ENCODE measurements around the gene NPL. TPM values are rescaled to one million over a fixed set of nuclear protein-coding genes. Genes with fewer than 3 reads are reported as not detected.

Gene NPL
- polyA plus RNA-seq, 1 donor (not counting 4 experiments of a cell fraction or from before 2014, with no cell fraction given), result 9.0 TPM

DNA sequence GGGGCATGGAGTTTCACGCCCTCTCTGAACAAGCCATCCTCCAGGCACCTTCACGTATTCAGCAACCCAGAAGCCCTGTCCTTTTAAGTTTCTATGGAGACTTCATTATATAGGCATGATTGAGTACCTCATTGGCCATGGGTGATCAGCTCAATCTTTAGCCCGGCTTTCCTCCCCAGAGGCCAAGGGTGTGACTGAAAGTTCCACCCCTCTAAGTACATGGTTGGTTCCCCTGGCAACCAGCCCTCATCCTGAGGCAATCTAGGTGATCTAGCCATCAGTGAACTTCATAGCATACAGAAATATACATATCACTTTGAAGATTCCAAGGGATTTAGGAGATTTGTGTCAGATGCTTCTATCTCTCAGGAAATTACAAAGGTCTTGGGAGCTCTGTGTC lies 28.2 kb downstream of the NPL start:
- dilution Hi-C loops (cut with MboI; ENCODE audit: extremely low pct_ligation_motif_present, low sequenced_read_pairs), result no loop called here
- no peak for FAIRE-seq

DNA sequence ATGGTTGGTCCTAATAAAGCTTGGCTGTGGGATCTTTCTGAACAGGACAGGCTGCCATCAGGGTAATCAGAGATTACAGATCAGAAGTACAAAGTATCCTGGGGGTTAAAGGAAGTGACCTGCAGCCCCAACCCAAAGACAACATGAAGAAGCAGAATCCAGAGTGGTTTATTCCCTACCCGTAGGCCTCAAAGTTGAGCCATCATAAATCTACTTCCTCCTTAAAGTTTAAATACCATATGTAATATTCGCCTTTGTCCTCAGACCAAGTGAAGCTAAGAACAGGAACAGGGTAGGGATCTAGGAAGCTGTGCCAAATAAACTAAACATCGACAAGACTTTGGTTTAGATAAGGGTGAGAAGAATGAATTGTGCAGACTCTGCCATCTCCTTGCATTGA lies 33.6 kb downstream of the NPL start:
- Histone ChIP-seq H3K9me3 (ENCODE audit: control insufficient read depth, low read depth, low read length) (no peaks in the 10 kb centered on the region), H4K20me1 (ENCODE audit: control insufficient read depth, extremely low read depth, insufficient read depth, low read length) (no peaks in the 10 kb centered on the region), H3K4me2 (ENCODE audit: control insufficient read depth, extremely low read depth, insufficient read depth, low read depth, low read length) (no peak overlapping the region), H3K36me3 (ENCODE audit: control insufficient read depth in 2 of 2, extremely low read depth in 1 of 2, insufficient read depth in 2 of 2, low read length in 2 of 2) (no peaks in the 10 kb centered on the region), H2AFZ (ENCODE audit: control insufficient read depth, low read length) (no peak overlapping the region), H3K4me3 (ENCODE audit: control insufficient read depth in 2 of 3, extremely low read depth in 1 of 3, insufficient read depth in 2 of 3, low read depth in 1 of 3, low read length in 3 of 3) (no peak overlapping the region), H3K27me3 (ENCODE audit: control insufficient read depth, extremely low read depth, insufficient read depth, low read length) (no peaks in the 10 kb centered on the region), H3K27ac (ENCODE audit: control insufficient read depth, insufficient read depth, low read length) (no peak overlapping the region), H3K9ac (ENCODE audit: control insufficient read depth, extremely low read depth, insufficient read depth, low read length) (no peak overlapping the region), H3K9me1 (ENCODE audit: control insufficient read depth, extremely low read depth, insufficient read depth, low read length) (no peaks in the 10 kb centered on the region), H3K79me2 (ENCODE audit: control insufficient read depth, insufficient read depth, low read length) (no peaks in the 10 kb centered on the region), H3K4me1 (ENCODE audit: control insufficient read depth, extremely low read depth, insufficient read depth, low read length) (no peaks in the 10 kb centered on the region)
- no peak for TF ChIP-seq EZH2 (IDR thresholded peaks at IDR 0.05; ENCODE audit: low read length)
- TF ChIP-seq, protein P1, sequence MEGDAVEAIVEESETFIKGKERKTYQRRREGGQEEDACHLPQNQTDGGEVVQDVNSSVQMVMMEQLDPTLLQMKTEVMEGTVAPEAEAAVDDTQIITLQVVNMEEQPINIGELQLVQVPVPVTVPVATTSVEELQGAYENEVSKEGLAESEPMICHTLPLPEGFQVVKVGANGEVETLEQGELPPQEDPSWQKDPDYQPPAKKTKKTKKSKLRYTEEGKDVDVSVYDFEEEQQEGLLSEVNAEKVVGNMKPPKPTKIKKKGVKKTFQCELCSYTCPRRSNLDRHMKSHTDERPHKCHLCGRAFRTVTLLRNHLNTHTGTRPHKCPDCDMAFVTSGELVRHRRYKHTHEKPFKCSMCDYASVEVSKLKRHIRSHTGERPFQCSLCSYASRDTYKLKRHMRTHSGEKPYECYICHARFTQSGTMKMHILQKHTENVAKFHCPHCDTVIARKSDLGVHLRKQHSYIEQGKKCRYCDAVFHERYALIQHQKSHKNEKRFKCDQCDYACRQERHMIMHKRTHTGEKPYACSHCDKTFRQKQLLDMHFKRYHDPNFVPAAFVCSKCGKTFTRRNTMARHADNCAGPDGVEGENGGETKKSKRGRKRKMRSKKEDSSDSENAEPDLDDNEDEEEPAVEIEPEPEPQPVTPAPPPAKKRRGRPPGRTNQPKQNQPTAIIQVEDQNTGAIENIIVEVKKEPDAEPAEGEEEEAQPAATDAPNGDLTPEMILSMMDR (optimal IDR thresholded peaks at IDR 0.05 in 1 of 3, IDR thresholded peaks at IDR 0.05 in 1 of 3, conservative IDR thresholded peaks at IDR 0.05 in 1 of 3; ENCODE audit: extremely low read depth in 1 of 3, insufficient read depth in 2 of 3, low read length in 3 of 3), result no peak
- dilution Hi-C loops (cut with MboI; ENCODE audit: extremely low pct_ligation_motif_present, low sequenced_read_pairs), result no loop called here
- DNase-seq (ENCODE audit: low read depth, low spot score) (no peak), FAIRE-seq (peak; percentile 44)

More for the DNA sequence above, 28.2 kb downstream of the NPL start:
- no peak overlapping the region for H3K27ac ChIP-seq (ENCODE audit: control insufficient read depth, insufficient read depth, low read length)
- no peak for TF ChIP-seq EZH2 (IDR thresholded peaks at IDR 0.05; ENCODE audit: low read length)
- TF ChIP-seq, protein P1 (optimal IDR thresholded peaks at IDR 0.05 in 1 of 3, IDR thresholded peaks at IDR 0.05 in 1 of 3, conservative IDR thresholded peaks at IDR 0.05 in 1 of 3; ENCODE audit: extremely low read depth in 1 of 3, insufficient read depth in 2 of 3, low read length in 3 of 3), result no peak
- H3K4me2 ChIP-seq (ENCODE audit: control insufficient read depth, extremely low read depth, insufficient read depth, low read depth, low read length), result no peak overlapping the region
- no peak overlapping the region for H3K4me3 ChIP-seq (ENCODE audit: control insufficient read depth in 2 of 3, extremely low read depth in 1 of 3, insufficient read depth in 2 of 3, low read depth in 1 of 3, low read length in 3 of 3)
- H2AFZ ChIP-seq (ENCODE audit: control insufficient read depth, low read length), result no peak overlapping the region
- no peaks in the 10 kb centered on the region for H3K79me2 ChIP-seq (ENCODE audit: control insufficient read depth, insufficient read depth, low read length)
- no peak for DNase-seq (ENCODE audit: low read depth, low spot score)
- no peaks in the 10 kb centered on the region for H4K20me1 ChIP-seq (ENCODE audit: control insufficient read depth, extremely low read depth, insufficient read depth, low read length)
- no peaks in the 10 kb centered on the region for H3K4me1 ChIP-seq (ENCODE audit: control insufficient read depth, extremely low read depth, insufficient read depth, low read length)
- H3K27me3 ChIP-seq (ENCODE audit: control insufficient read depth, extremely low read depth, insufficient read depth, low read length), result no peaks in the 10 kb centered on the region
- H3K36me3 ChIP-seq (ENCODE audit: control insufficient read depth in 2 of 2, extremely low read depth in 1 of 2, insufficient read depth in 2 of 2, low read length in 2 of 2), result no peaks in the 10 kb centered on the region
- H3K9ac ChIP-seq (ENCODE audit: control insufficient read depth, extremely low read depth, insufficient read depth, low read length), result no peak overlapping the region
- H3K9me3 ChIP-seq (ENCODE audit: control insufficient read depth, low read depth, low read length), result no peaks in the 10 kb centered on the region
- H3K9me1 ChIP-seq (ENCODE audit: control insufficient read depth, extremely low read depth, insufficient read depth, low read length), result no peaks in the 10 kb centered on the region

Data from keratinocyte (primary cell).